Thoracic aorta (tissue), 2 donors: ENCODE measurements around the gene MPL. TPM values are rescaled to one million over a fixed set of nuclear protein-coding genes. Genes with fewer than 3 reads are reported as not detected.

ENCODE experiments used
- ATAC-seq: fragments of 150-250 bp; one replicate; pipeline ENCODE4 v1.8.0; 2017; ENCODE audit warnings: low read depth; ENCODE audit not compliant: insufficient number of reproducible peaks, low FRiP score
- DNase-seq: peaks from one replicate; pipeline ENCODE4 v3.0.0-alpha.2; 2020; ENCODE audit warnings: low spot score
- H3K27ac ChIP-seq, 2 donors: fragments of 200-600 bp; sonication (generic); 1 replicate in 1 of 2; 2 replicates in 1 of 2; pipeline ENCODE4 v1.5.1; 2016; ENCODE audit warnings: mild to moderate bottlenecking in 2 of 2, moderate library complexity in 2 of 2
- H3K27me3 ChIP-seq: fragments of 200-600 bp; sonication (generic); replicated peaks from 2 replicates; pipeline ENCODE4 v1.6.0; 2016; ENCODE audit warnings: mild to moderate bottlenecking; ENCODE audit not compliant: insufficient read depth
- H3K36me3 ChIP-seq: fragments of 200-600 bp; sonication (generic); one replicate; pipeline ENCODE4 v1.5.1; 2016
- H3K4me1 ChIP-seq, 2 donors: fragments of 200-600 bp; sonication (generic); 1 replicate in 1 of 2; 2 replicates in 1 of 2; pipeline versions ENCODE4 v1.5.1 to v1.6.0; 2016; ENCODE audit warnings: low read depth in 2 of 2, mild to moderate bottlenecking in 1 of 2; ENCODE audit not compliant: control insufficient read depth in 1 of 2
- H3K4me3 ChIP-seq: fragments of 200-600 bp; sonication (generic); 2 replicates; pipeline ENCODE4 v1.5.1; 2016; ENCODE audit warnings: mild to moderate bottlenecking
- H3K9me3 ChIP-seq: fragments of 200-600 bp; sonication (generic); 2 replicates; pipeline ENCODE4 v1.5.1; 2016
- CTCF ChIP-seq: fragments of 200-600 bp; sonication (generic); IDR thresholded peaks from one replicate; pipeline ENCODE4 v1.5.1; 2019; ENCODE audit warnings: antibody characterized with exemption
- total RNA-seq, 2 donors: library from RNA; depleted of rRNA; stranded (reverse); fragments of >200 nt; gene quantifications; one replicate each; pipeline versions ENCODE4 v1.1.0 to v1.2.3, GENCODE V29; 2016

Gene MPL
- total RNA-seq, 2 donors from 2014 or later = not detected

DNA sequence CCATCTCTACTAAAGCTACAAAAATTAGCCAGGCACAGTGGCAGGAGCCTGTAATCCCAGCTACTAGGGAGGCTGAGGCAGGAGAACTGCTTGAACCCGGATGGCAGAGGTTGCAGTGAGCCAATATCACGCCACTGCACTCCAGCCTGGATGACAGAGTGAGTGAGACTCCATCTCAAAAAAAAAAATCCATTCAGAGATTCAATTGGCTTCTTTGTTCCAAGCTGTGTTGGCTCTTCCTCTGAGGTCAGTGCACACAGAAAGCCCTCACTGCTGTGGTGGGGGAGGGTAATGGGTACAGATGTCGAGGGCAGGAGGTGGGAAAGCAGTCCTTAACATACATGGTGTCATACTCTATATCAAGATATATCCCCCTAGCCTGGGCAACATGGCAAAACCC is 22.1 kb upstream of the MPL start:
- Histone ChIP-seq H3K27me3 (no peaks in the 10 kb centered on the region), H3K4me3 (no peak overlapping the region), H3K4me1 (no peaks in the 10 kb centered on the region), H3K27ac (no peak overlapping the region), H3K9me3 (no peaks in the 10 kb centered on the region), H3K36me3 (no peaks in the 10 kb centered on the region)
- no peak for DNase-seq
- no peak for TF ChIP-seq CTCF
- no peak for ATAC-seq

DNA sequence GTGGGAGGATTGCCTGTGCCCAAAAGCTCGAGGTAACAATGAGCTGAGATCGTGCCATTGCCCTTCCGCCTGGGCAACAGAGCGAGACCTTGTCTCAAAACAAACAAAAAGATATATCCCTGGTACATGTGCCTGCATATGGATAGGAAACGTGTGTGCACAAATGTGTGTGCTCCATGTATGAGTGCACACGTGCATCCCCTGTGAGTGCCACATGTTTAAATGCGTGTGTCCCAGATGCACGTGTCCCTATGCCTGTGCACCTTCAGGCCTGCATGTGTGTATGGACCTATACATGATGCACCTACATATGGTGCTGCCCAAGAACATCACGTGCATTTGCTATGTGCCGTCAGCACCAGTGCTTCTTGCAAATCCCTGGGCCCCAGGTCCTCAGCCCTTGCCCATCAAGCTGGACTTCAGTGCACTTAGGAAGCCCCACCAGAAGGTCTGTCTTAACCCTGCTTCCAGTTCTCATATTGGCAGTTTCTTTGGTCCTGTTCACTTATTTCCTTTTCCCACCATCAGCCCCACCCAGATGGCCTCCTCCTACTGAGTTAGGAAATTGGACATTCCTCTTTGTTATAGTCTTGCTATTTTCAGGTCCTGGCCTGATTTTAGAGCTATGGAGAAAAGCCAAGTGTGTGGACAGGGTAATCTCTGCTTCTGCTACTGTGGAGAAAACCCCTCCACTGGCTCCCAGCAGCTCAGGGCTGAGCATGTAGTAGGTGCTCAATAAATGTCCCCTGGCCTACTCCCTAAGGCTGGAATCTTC is 21.5 kb upstream of the MPL start:
- no peak for ATAC-seq
- Histone ChIP-seq H3K4me1 (no peaks in the 10 kb centered on the region), H3K4me3 (no peak overlapping the region), H3K9me3 (no peaks in the 10 kb centered on the region), H3K36me3 (no peaks in the 10 kb centered on the region), H3K27ac (no peak overlapping the region), H3K27me3 (no peaks in the 10 kb centered on the region)
- DNase-seq = no peak
- TF ChIP-seq CTCF = no peak

DNA sequence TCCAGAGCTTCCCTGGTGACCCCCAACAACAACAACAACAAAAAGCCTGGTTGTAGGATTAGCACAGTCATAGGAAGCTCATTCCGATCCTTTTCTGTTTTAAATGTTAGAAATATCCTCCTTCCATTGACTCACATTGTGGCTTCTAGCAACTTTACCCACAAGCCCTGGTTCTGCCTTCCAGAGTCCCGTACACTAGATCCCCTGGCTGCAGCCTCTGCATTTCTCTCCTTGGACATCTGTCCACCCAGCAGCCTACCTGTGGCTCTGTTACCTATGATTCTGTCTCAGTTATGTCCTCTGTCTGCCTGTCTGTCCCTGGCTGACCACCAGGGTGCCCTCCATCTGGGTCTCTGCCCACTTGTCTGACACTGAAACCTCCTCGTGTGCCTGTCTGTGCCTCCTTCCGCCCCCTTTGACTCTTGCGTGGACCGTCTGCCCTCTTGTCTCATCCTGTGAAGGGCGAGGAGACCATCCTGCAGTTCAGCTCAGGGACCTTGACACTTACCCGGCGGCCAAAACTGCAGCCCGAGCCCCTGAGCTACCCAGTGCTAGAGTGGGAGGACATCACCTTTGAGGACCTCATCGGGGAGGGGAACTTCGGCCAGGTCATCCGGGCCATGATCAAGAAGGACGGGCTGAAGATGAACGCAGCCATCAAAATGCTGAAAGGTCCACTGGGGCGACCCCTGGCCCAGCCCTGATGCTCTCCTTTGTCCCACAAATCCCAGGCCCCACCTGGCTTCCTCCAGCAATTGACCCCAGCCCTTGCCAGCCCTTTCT is 20.7 kb upstream of the MPL start:
- ATAC-seq (no peak), DNase-seq (no peak)
- Histone ChIP-seq H3K27me3 (no peaks in the 10 kb centered on the region), H3K4me3 (no peak overlapping the region), H3K27ac (no peak overlapping the region), H3K9me3 (no peaks in the 10 kb centered on the region), H3K4me1 (no peaks in the 10 kb centered on the region), H3K36me3 (no peaks in the 10 kb centered on the region)
- TF ChIP-seq CTCF = no peak

DNA sequence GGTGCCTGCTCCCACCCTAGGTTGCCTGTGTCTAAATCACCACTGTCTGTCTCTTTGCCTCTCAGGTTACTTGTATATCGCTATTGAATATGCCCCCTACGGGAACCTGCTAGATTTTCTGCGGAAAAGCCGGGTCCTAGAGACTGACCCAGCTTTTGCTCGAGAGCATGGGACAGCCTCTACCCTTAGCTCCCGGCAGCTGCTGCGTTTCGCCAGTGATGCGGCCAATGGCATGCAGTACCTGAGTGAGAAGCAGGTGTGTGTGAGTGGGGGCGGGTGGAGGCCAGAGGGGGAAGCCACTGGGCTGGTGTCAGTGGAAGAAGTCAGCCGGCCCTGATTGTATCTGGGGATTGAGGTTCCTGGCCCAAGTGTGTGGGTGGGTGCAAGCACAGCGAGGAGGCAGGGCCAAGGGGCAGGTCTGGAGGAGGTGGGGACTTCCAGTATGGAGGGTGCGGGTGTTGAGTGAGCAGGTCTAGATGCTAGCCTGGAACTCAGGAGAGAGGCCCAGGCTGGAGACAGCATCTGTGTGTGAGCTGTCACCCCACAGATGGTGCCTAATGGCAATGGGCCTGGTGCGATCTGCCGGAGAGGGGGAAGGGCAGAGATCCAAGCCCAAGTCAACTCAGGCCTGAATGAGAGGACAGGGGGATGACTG is 19.7 kb upstream of the MPL start:
- Histone ChIP-seq H3K4me3 (no peak overlapping the region), H3K27ac (no peak overlapping the region), H3K9me3 (no peaks in the 10 kb centered on the region), H3K27me3 (no peaks in the 10 kb centered on the region), H3K4me1 (no peaks in the 10 kb centered on the region), H3K36me3 (no peaks in the 10 kb centered on the region)
- no peak for ATAC-seq
- TF ChIP-seq CTCF = no peak
- DNase-seq = no peak

DNA sequence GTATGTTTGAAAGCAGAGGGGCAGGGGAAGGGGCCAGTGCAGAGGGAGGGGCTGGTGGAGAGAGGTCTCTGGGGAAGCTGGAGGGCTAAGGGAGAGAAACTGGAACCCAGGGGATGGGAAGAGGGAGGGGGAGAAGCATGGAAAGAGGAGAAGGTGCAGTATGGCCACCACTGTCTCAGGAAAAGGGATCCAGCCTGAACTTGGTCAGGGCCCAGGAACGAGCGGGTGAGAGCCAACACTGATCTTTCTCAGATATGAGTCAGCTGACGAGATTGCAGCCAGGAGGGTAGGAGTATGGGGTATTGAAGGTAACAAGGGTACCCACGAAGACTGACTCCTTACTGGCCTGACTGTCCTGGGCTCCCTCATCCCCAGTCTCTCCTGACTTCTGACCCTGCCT is 18.8 kb upstream of the MPL start:
- Histone ChIP-seq H3K27ac (no peak overlapping the region), H3K27me3 (no peaks in the 10 kb centered on the region), H3K36me3 (no peaks in the 10 kb centered on the region), H3K4me1 (no peaks in the 10 kb centered on the region), H3K4me3 (no peak overlapping the region), H3K9me3 (no peaks in the 10 kb centered on the region)
- DNase-seq (no peak), ATAC-seq (no peak)
- no peak for TF ChIP-seq CTCF
